Type B pancreatic cell (in vitro differentiated cells): Measurements from ENCODE around the gene SLC35G3. TPM values are rescaled to one million over a fixed set of nuclear protein-coding genes. Genes with fewer than 3 reads are reported as not detected.

Experiments
- DNase-seq: peaks from one replicate; pipeline ENCODE4 v3.0.0; 2021; ENCODE audit warnings: mixed read lengths; ENCODE audit not compliant: unreplicated experiment; ENCODE audit errors: extremely low spot score
- H3K27ac Mint-ChIP-seq: 2 replicates; pipeline ENCODE4 v1.8.0; 2021; ENCODE audit warnings: mild to moderate bottlenecking, mixed read lengths
- H3K27me3 Mint-ChIP-seq: 2 replicates; pipeline ENCODE4 v1.8.0; 2021; ENCODE audit warnings: mixed read lengths
- H3K36me3 Mint-ChIP-seq: 2 replicates; pipeline ENCODE4 v1.8.0; 2021; ENCODE audit warnings: mixed read lengths
- H3K4me1 Mint-ChIP-seq: one replicate; pipeline ENCODE4 v1.8.0; 2021; ENCODE audit warnings: mixed read lengths; ENCODE audit not compliant: unreplicated experiment
- H3K4me3 Mint-ChIP-seq: 2 replicates; pipeline ENCODE4 v1.8.0; 2021; ENCODE audit warnings: mild to moderate bottlenecking, mixed read lengths
- H3K9me3 Mint-ChIP-seq: 2 replicates; pipeline ENCODE4 v1.8.0; 2021; ENCODE audit warnings: mixed read lengths
- CTCF ChIP-seq: fragments of 200-600 bp; sonication (generic); conservative IDR thresholded peaks from 2 replicates; pipeline ENCODE4 v1.5.0; 2021; ENCODE audit warnings: antibody characterized with exemption, mild to moderate bottlenecking
- total RNA-seq: library from RNA; stranded (reverse); gene quantifications from 2 replicates; pipeline ENCODE4 v1.2.1, GENCODE V29; 2021; ENCODE audit warnings: low replicate concordance

Gene SLC35G3
- total RNA-seq, 1 donor from 2014 or later: not detected

- H3K4me1 Mint-ChIP-seq: no peaks in the 10 kb centered on the region
- H3K9me3 Mint-ChIP-seq: no peaks in the 10 kb centered on the region
- DNase-seq: no peak
- H3K4me3 Mint-ChIP-seq: no peak overlapping the region
- peaks cover 7% of the 10 kb centered on the region for H3K27me3 Mint-ChIP-seq
- H3K36me3 Mint-ChIP-seq: no peaks in the 10 kb centered on the region
- no peak for TF ChIP-seq CTCF
- no peak overlapping the region for H3K27ac Mint-ChIP-seq
These were observed 27.7 kb downstream of the SLC35G3 start for GRCh38 chr17:35166526-35166925.

- no peaks in the 10 kb centered on the region for H3K36me3 Mint-ChIP-seq
- H3K4me3 Mint-ChIP-seq: no peak overlapping the region
- peaks cover 15% of the 10 kb centered on the region for H3K27me3 Mint-ChIP-seq
- no peaks in the 10 kb centered on the region for H3K9me3 Mint-ChIP-seq
- TF ChIP-seq CTCF: no peak
- no peak overlapping the region for H3K27ac Mint-ChIP-seq
- DNase-seq: no peak
- H3K4me1 Mint-ChIP-seq: no peaks in the 10 kb centered on the region
These were observed 29.5 kb downstream of the SLC35G3 start for GRCh38 chr17:35164716-35165115.

- no peak overlapping the region for H3K27ac Mint-ChIP-seq
- no peaks in the 10 kb centered on the region for H3K4me1 Mint-ChIP-seq
- no peak for TF ChIP-seq CTCF
- peaks cover 15% of the 10 kb centered on the region for H3K27me3 Mint-ChIP-seq
- no peak overlapping the region for H3K4me3 Mint-ChIP-seq
- no peak for DNase-seq
- no peaks in the 10 kb centered on the region for H3K36me3 Mint-ChIP-seq
- no peaks in the 10 kb centered on the region for H3K9me3 Mint-ChIP-seq
These were observed 30.3 kb downstream of the SLC35G3 start for GRCh38 chr17:35163886-35164285.

GRCh38 chr17:35162755-35163154, 31.4 kb downstream of the SLC35G3 start:
- Mint-ChIP-seq H3K27me3 (peaks cover 19% of the 10 kb centered on the region), H3K36me3 (no peaks in the 10 kb centered on the region), H3K9me3 (no peaks in the 10 kb centered on the region), H3K4me1 (no peaks in the 10 kb centered on the region), H3K4me3 (no peak overlapping the region), H3K27ac (no peak overlapping the region)
- no peak for TF ChIP-seq CTCF
- DNase-seq: no peak

- peaks cover 19% of the 10 kb centered on the region for H3K27me3 Mint-ChIP-seq
- H3K9me3 Mint-ChIP-seq: no peaks in the 10 kb centered on the region
- no peaks in the 10 kb centered on the region for H3K36me3 Mint-ChIP-seq
- TF ChIP-seq CTCF: no peak
- no peak overlapping the region for H3K4me3 Mint-ChIP-seq
- DNase-seq: no peak
- H3K4me1 Mint-ChIP-seq: no peaks in the 10 kb centered on the region
- no peak overlapping the region for H3K27ac Mint-ChIP-seq
These were observed 32.9 kb downstream of the SLC35G3 start for GRCh38 chr17:35161281-35161761.
